RPMI8226 (cell line): ENCODE results near the gene PWP1.

Experiments
- DNase-seq: peaks from one replicate; pipeline ENCODE4 v3.0.0-alpha.2; 2015

The PWP1 gene

DNA sequence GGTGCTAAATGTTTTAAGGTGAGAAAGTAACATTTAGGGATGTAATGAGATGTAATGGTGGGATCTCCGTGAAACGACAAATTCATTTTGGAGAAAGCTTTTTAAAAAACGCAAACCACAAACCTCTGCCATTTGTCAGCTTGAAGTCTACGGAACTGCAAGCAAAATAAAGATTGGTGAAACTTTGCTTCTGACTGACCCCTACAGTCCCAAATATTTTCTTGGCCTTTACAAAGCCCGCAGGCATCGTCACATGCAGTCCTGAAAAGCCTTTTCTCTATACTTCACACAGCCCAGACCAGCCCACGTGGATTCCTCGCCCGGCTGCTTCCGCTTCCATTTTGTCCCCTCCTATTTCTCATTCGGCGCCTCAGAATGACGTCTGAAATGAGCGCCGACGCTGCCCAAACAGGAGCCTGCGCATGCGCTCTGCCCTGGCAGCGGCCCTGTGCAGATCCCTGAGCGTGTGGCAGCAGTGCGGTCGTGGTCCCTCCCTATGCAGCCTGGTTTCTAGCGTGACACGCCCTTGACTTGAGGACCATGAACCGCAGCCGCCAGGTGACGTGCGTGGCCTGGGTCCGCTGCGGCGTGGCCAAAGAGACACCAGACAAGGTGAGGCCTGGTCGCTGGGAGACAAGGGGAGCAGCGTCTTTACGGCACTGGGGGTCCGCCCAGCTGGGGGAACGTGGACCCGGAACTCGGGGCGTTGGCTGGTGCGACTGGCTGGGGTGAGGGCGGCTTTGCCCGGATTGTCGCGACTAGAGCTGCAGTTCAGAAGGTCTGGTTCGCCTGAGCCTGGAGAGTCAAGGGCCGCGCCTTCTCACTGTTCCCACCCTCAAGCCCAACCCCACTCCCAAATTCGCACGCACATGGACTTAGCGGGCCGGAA, at the start of gene PWP1:
TSS of gene PWP1 (plus strand) at position 440 of the 889 bp plus-strand sequence. CDS start at position 541, 101 bp downstream.
- peak; percentile 98 for DNase-seq

DNA sequence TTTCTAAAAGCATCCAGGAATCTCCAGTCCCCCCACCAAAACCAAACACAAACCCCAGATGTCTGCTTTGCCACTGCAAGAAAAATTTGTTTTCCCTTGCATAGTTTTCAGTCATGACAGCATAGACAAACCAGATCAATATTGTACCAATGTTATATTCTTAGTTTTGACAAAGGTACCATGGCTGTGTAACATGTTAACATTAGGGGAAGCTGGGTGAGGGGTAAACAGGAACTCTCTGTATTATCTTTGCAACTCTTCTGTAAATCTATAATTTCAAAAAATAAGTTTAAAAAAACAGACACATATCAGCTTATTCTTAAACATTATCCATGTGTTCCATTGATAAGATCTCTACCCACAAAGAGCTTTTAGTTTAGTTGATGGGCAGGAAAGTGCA, 44.4 kb upstream of the PWP1 start:
- no peak for DNase-seq

DNA sequence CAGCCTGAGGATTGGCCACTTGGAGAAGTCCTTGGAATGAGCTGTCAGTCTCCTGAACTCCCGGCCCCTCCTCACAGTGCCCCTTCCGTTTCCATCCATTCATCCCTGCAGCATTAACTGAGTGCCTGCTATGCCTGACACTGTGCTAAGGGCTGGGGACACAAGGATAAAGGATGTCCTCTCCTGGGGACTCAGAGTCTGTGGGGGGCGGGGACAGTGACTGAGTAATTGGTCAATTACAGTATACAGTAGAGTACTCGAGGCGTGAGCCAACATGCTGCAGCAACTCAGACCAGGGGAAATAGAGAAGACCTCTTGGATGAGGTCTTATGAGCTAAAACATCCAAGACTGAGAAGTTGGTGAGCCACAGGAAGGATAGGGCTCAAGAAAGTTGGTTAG, 43.4 kb upstream of the PWP1 start:
- DNase-seq: no peak

DNA sequence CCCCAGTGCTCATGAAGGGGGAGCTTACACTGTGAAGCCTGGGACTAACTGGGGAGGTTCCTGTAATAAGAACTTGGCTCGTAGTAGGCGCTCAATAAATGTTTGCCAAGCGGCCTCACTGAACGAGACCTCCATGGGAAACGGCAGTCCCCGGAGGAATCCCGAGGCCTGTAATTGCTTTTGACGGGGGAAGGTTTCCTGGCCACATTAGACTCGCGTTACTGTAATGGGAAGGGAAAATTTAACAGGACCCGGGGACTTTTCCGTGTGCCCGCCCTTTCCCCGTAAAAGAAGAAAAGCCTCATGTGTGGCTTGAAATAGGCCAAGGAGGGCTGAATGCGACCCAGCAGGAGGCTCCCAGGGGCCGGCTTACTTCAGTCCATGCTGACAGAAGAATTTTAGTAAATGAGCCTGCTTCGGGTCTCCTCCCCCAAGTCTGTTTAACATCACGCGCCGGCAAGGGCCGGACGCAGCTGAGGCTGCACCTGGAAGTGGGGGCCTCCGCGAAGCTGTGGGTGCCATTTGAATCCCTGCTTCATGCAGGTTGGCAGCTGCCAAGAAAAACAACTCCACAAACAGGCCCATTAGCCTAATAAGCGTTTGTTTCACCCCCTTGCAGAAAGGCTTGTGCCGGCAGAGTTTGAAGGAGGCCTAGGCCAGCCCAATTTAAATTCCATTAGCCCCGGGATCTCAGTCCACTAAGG, 39.8 kb upstream of the PWP1 start:
- DNase-seq: peak; percentile 20

DNA sequence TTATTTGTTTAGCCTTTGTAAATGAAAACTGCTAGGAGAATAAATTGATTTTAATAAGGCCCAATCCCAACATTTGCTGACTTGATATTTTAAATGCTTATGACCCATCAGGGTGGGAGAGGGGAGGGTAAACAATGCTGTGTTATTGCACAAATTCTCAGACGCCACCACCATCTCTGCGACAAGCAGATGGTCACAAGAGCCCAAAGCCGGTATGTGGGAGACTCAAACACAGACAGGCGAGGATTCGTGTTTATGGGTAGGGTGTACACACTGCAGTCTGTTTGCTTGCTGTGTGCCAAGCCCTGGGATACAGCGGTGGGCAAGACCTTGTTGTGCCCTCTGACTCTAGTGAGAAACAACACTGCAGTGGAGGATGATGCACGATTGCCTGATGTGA, 39.2 kb upstream of the PWP1 start:
- DNase-seq: no peak

DNA sequence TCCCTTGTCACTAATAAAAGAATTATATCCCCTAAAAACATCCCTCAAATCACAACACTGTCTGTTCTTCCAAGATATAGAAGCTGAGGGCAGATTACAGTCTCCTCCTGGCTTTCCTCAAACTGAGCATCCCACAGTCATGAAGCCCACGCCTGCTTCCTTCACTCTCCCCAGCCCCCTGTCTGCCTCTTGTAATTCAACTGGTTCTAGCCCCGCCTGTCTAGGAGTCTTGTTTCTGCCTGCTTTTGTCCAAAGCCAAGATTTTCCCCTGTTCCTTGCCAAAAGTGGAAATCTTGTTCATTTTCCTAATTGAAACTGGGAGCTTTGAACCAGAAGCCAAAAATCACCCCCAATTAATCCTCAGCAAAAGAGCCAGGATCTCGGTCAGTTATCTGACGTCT, 35.9 kb upstream of the PWP1 start:
- DNase-seq: no peak

DNA sequence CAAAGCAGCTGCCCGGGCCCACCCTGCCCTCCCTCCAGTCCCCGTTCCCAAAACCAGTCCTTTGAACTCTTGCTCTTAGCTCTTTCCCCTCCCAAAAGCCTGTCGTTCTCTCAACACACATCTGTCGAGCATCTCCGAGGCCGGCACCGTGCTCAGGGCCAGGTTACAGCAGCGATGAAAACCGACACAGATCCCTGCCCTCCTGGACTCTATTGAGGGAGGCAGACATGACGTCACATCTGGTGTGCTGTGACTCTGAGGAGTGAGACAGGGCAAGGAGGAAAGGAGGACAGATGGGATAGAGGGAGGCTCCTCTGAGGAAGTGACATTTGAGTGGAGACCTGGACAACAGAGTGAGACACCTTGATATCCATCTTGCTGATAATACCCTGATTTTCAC, 34.6 kb upstream of the PWP1 start:
- DNase-seq: no peak

DNA sequence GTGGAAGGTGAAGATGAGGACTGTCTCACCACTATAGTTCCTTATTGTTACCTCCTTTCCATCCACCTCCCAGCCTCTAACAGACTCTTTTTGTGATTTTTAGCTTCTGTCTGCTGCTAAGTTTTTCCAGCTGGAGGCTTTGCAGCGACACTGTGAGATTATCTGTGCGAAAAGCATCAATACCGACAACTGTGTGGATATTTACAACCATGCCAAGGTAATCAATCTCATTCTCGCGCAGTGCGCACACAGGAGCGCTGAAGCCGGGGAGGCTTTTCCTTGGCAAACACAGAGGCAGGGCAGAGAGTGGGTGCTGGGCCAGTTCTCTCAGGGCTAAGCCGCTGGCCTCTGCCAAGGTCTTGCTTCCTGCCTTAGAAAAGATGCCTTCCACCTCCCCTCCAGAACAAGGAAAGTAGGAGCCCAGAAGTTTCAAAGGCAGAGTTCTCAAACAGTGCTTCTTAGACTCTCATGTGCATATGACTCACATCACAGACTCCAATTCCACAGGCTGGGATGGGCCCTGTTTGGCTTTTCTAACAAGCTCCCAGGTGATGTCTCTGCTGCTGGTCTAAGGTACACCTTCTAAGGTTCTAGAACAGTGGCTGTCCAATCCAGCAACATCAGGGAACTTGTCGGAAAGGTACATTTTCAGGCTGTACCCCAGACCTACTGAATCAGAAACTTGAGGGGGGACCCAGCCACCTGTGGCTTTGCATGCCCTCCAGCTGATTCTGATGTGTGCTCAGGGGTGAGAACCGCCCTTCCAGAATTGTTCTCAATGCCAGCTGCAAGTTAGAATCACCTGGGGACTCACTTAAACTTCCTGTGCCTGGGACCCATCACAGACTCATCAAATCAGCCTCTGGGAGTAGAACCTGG, 33.8 kb upstream of the PWP1 start:
- no peak for DNase-seq

DNA sequence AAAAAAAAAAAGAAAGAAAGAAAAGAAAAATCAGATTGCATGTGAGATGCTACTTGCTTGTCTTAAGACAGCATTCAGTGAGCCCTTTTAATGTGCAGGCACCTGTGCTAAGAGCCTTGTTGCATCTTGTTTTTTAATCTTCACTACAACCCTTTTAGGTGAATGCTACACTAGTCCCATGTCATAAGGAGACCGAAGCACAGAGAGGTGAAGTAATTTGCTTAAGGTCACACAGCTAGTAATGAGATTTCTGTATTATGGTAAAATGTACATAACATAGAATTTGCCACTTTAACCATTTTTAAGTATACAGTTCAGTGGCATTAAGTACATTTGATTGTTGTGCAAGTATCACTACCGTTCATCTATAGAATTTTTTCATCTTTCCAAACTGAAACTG, 32.1 kb upstream of the PWP1 start:
- no peak for DNase-seq

DNA sequence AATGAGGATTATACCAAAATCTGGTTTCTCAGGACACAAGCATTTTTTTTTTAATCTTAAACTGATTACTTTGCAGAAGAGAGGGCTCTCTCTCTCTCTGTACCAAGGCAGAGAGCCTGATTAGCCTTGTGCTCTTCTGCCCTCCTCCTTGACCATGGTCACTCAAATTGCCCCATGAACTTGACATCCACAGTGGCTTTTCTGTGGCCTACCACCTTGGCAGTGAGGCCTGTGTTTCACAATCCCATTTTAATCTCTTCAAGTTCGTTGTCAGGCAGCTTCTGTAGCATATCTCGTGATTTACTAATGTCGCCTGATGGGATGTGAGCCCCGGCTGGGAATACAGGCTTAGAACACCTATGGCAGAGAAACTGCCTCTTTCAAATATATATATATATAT, 30.7 kb upstream of the PWP1 start:
- no peak for DNase-seq

DNA sequence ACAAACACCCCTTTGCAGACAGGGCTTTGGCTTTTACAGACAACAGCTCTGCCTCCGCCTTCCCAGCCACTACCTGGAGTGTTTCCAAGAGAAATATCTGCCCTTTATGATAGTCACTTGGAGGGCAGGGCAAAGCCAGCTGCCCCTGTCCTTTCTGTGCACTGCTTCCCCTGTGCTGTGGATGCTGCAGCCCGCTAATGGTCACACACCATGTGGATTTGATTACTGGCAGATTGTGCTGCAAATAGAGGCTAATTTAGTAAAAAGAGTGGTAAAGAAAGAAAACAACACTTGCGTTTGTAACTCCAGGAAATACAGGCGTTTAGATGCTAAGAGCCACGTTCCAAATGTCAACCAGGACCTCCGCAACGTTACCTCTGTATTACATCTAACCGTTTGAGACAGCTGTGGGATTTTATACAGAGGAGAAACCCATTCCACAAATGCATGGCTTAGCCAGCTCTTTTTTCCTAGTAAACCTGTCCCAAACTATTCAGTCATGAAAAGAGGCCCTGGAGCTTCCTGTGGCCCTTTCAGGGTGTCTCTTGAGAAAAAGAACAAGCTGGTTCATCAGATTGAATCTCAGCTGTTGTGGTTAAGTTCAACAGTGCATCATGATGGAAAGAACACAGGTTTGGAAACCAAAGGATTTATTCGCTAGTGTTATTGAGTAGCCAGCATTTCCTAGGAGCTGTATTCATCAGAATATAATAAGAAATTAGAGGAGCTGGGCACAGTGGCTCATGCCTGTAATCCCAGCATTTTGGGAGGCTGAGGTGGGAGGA, 30.1 kb upstream of the PWP1 start:
- no peak for DNase-seq

DNA sequence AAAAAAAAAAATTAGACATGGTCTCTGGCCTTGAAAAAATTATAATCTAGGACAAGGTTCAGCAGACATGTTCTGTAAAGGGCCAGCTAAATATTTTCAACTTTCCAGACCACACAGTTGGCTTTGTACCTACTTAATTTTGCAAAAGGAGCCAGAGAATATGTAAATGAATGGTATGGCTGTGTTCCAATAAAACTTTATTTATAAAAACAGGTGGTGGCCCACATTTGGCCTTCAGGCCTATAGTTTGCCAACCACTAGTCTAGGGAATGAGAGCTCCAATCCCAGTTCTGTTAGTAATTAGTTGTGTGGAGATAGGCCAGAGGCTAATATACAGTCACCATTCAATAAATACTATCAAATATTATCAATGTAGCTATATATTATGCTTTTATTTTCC, 29.3 kb upstream of the PWP1 start:
- DNase-seq: no peak

DNA sequence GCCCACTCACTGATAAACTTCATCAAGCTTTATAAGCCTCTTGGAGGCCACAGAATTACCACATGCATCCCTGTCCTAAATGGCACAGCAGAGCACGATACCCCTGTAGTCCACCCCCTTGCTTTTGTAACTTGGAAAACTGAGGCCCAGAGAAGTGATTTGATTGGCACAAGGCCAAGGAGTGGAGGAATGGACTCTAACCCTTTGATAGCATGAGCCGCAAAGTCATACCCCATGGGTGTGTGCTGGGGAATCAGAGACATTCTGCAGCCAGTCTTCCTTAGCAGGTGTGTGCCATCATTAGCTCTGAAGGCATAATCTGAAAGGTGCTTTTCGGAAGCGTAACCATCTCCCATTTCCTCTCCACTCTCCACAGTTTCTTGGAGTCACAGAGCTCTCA, 28.5 kb upstream of the PWP1 start:
- no peak for DNase-seq

DNA sequence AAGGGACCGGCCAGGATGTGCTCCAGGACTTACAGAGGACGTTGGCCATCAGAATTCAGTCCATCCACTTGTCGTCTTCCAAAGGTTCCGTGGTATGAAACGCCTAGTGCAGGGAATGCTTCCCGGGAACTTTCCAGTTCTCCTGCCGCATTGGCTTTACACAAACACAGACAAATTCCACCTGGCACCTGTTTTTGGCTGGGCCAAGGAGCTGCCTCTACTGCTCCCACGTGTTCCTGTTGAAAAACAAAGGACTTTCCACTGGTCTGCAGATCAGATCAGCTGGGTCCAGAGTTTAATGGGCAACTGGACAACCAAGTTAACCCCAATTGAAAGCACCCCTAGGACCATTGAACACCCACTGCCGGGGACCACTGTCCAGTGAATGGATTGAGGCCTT, 28.0 kb upstream of the PWP1 start:
- no peak for DNase-seq

DNA sequence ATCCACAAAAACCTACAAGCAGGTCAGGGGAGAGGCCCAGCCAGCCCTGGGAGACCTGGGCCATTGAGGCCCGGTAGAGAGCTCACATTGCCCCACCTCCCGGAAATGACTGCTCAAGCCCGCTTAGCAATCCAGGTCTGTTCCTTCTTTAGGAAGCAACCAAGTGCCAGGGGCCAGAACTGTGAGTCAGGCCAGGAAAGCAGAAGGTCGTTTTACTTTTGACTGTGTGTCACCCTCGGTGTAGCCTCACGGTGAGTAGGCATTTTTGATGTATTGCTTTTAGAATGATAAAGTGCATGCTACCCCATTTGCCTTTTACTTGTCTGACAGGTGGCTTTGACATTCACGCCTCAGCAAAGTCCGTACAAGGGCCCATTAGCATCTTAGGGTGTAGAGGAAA, 25.4 kb upstream of the PWP1 start:
- DNase-seq: no peak

DNA sequence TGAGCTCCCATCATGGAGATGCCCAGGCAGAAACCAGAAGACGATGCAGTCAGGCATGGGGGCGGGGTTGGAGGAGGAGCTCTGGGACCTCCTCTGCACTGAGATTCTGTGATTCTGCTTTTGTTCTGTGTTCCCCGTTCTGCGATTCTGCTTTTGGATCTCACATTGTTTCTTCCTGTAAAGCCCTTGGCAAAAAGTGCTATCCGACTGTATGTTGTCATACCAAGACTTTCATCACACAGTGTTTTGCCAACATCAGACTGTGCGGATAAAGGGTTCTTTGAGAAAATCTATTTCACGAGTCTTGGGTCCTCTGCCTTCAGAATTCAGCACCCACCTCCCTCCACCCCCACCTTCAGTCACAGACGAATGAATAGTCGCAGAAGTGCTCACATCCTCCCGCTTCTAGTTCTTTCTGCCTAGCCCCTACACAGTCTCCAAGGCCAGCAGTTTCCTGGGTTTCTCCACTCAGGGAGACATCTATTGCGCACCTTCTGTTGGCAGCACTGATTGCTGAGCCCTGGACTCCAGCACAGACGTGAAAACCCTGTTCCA, 24.7 kb upstream of the PWP1 start:
- no peak for DNase-seq

DNA sequence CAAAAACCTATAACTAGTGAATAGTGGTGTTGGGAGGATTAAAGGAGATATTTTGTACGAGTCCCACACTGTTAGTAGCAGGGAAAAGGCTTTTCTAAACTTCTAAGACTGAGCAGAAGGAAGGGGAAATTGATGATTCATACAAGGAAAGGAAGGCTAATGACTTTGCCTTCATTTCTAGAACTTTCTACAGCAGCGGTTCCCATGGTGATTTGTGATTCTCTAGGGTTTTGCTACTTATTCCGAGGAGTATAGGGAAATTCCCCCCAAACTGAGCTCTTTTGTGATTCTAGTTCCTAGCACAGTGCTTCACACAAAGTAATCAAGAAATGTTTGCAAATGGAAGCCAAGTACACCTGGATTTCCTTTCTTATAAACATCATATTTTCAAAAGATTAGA, 23.8 kb upstream of the PWP1 start:
- DNase-seq: no peak

DNA sequence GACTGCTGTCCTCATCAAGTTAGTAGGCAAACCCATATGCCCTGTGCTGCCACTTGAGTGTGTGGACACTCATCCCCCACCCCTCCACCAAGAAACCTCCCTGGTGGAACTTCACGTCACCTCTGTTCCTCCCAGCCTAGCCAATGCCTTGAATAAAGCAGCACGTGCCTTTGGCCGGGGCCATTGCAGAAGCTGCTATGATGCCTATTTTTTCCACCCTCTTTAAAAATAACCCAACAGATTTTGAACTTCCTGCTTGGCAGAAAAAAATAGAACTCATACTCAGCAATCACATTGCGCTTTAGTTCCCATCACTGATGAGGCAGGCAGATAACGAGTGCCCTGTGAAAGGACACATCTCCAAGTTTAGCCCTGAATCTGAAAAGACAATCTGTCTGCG, 23.1 kb upstream of the PWP1 start:
- DNase-seq: no peak

DNA sequence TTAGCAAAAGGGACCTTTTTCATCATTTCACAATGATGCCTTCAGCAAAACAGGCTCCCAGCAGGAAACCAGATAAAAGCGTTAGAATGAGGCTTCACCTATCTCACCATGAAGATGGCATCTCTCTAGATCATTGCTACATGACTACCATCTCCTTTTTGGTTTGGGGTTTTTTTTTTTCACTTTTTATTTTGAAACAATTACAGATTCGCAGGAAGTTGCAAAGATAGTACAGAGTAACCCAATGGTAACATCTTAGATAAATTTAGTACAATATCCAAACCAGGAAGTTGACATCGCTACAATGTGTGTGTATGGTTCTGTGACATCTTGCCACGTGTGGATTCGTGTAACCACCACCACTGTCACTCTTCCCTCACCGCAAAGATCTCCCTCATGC, 22.3 kb upstream of the PWP1 start:
- no peak for DNase-seq

DNA sequence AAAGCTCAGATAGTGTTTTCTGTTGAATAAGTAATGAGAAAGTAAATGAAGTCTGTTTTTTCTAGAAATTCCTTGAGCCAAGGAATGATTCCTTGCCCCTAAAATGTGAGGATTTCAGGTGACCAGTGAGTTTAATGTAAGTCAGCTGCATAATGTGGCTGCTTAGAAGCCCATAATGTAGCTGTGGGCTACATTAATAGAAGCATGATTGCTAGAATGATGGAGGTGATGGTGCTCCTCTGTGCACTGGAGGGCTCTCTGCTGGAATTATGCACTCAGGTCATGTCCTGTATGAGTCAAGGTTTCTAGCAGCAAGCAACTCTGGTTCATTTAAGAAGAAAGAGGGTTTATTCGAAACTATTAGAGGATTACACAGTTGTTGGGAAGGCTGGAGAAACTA, 19.6 kb upstream of the PWP1 start:
- no peak for DNase-seq

DNA sequence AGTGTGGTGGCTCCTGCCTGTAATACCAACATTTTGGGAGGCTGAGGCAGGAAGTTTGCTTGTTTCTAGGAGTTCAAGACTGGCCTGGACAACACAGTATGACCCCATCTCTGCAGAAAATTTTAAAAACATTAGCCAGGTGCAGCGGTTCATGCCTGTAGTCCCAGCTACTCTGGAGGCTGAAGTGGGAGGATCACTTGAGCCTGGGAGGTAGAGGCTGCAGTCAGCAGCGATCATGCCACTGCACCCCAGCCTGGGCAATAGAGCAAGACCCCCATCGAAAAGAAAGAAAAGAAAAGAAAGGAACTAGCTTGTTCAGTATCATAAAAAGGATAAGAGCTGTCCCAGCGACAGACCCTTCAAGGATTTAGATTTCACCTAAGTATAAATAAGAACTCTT, 18.1 kb upstream of the PWP1 start:
- no peak for DNase-seq
